Colonic mucosa (tissue), 4 donors: ENCODE measurements around the gene RUNX2. TPM values are rescaled to one million over a fixed set of nuclear protein-coding genes. Genes with fewer than 3 reads are reported as not detected.

Experiments used
- DNase-seq: peaks from one replicate; pipeline ENCODE4 v3.0.0-alpha.2; 2020
- H3K27ac ChIP-seq: fragments of 200-600 bp; one replicate; pipeline ENCODE4 v1.8.0; 2021
- H3K27me3 ChIP-seq: fragments of 200-600 bp; one replicate; pipeline ENCODE4 v1.8.0; 2021
- H3K36me3 ChIP-seq: fragments of 200-600 bp; one replicate; pipeline ENCODE4 v1.8.0; 2021
- H3K4me1 ChIP-seq: fragments of 200-600 bp; one replicate; pipeline ENCODE4 v1.8.0; 2021; ENCODE audit warnings: mild to moderate bottlenecking
- H3K4me3 ChIP-seq: fragments of 200-600 bp; one replicate; pipeline ENCODE4 v1.8.0; 2021
- H3K9ac ChIP-seq, 2 donors: one replicate each; pipeline ENCODE4 v1.7.0; 2013; ENCODE audit warnings: control low read depth in 2 of 2, low read depth in 2 of 2, low read length in 2 of 2
- H3K9me3 ChIP-seq: fragments of 200-600 bp; one replicate; pipeline ENCODE4 v1.8.0; 2021
- CTCF ChIP-seq: fragments of 200-600 bp; IDR thresholded peaks from one replicate; pipeline ENCODE4 v1.8.0; 2022; ENCODE audit warnings: antibody characterized with exemption, mild to moderate bottlenecking
- intact Hi-C: fragments of 100-400 bp; cut with DNase I; formaldehyde crosslinking; loops from one replicate; pipeline ENCODE4 v1.14.1; 2022
- total RNA-seq, 2 donors: library from RNA; stranded (reverse); fragmentation: NEBNext Ultra II Directional in 1 of 2; extraction: Animal tissue kit (Norgen Biotek cat#: 25700) in 1 of 2; gene quantifications; one replicate each; pipeline ENCODE4 v1.2.1, GENCODE V29; 2021
- donor health status: healthy.
- donor health status: DM: no; HTN: no; CAD: no.
- donor health status: DM: no; HTN: no; CAD: no.

RUNX2 gene
- total RNA-seq, 2 donors from 2014 or later = 1.7 to 2.6 TPM

DNA sequence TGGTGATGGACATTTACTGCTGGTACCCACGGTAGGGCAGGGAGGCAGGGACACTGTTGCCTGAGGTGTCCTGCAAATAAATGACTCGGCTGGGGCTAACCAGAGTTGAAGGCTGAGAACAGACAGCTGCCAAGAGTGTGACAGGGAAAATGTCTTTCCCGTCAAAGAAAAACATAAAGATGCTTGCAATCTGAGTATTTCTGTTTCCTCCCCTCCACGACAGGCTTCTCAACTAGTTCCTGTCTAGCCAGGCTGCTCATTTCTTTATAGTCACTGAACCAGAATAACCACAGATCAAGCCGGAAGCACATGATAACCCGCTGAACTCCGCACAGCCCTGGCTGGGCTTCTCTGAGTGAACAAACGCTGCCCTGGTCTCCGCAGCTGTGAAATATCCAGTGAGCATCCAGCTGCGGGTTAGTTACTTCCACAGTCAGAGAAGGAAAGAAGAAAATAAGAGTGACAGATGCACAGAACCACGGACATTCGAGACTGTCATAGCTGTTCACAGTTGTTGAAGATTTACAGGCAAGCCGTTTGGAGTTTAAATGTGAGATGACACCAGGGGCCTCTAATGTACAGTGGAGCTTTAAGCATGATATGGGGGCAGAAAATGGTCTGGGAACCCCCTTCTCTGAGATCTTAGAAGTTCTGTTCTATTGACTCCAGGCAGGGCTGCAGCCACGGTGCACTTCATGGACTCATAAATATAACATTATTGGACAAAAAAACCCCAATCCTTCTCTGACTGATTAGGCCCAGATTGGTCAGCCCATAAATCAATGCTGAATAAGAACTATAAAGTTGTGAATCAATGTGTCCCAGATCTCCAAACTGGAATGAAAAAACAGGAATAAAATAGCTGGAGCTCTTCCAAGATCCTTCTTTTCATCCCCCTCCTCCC, 349.5 kb downstream of the RUNX2 start:
- Histone ChIP-seq H3K9me3 (no peaks in the 10 kb centered on the region), H3K4me1 (no peaks in the 10 kb centered on the region), H3K36me3 (no peaks in the 10 kb centered on the region), H3K27ac (no peak overlapping the region), H3K4me3 (no peak overlapping the region), H3K9ac (no peak overlapping the region), H3K27me3 (no peaks in the 10 kb centered on the region)
- intact Hi-C loops = no loop called here
- no peak for TF ChIP-seq CTCF
- DNase-seq = peak; percentile 47

DNA sequence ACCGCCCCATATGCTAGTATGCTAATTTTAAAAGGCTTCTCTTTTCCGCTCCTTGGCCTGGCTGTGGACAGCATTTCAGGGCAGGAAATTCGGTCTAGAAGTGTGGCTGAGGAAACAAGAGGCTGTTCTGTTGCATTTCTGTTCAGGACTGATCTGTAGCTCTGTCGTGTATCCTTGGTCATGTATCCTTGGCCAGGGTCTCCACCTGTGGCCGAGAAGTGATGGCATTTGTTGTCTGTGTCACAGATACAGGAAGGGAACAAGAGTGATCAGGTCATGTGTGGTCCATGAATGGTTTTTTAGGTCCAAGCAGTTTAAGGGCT, 350.1 kb downstream of the RUNX2 start:
- H3K9ac ChIP-seq = no peak overlapping the region
- H3K36me3 ChIP-seq = no peaks in the 10 kb centered on the region
- intact Hi-C loops = no loop called here
- no peak for DNase-seq
- H3K27me3 ChIP-seq = no peaks in the 10 kb centered on the region
- no peak overlapping the region for H3K27ac ChIP-seq
- H3K4me1 ChIP-seq = no peaks in the 10 kb centered on the region
- H3K9me3 ChIP-seq = no peaks in the 10 kb centered on the region
- no peak overlapping the region for H3K4me3 ChIP-seq
- no peak for TF ChIP-seq CTCF

DNA sequence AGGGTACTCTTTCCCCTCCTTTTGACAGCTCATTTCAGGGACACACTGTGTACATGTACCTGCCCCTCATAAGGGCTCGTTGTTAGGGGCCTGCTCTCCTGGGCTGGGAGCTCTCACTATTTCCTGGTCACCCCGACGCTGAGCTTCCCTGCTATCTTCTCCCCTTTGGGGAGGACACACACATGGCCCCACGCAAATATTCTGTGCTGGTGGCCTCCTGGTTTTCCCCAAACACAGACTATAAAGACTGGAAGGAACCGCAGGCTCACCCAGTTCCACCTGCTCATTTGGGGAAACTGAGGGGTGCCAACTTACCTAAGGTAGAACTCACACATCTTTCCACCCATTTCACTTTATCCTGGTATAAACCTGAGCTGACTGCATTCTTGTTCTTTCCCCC, 351.0 kb downstream of the RUNX2 start:
- Histone ChIP-seq H3K9ac (no peak overlapping the region), H3K27me3 (no peaks in the 10 kb centered on the region), H3K4me1 (no peaks in the 10 kb centered on the region), H3K27ac (no peak overlapping the region), H3K9me3 (no peaks in the 10 kb centered on the region), H3K36me3 (no peaks in the 10 kb centered on the region), H3K4me3 (no peak overlapping the region)
- DNase-seq = no peak
- intact Hi-C loops = no loop called here
- TF ChIP-seq CTCF = no peak

DNA sequence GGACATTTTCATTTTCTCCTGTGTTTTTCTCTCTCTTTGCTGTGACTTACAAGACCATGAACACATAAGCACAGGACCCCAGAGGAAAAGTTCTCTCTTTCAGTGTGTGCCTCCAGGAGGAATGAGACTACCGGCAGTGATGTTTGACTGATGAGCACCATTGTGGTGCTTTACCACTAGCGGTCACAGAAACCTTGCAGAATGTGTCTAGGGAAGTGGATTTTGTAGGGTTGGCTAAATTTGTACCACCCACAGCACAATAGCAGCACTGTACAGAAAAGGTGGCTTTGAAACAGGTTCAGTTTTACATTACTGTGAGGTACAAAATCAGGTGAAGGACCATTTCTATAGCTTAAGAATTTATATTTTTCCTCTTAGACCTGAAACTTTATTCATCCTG, 351.5 kb downstream of the RUNX2 start:
- Histone ChIP-seq H3K36me3 (no peaks in the 10 kb centered on the region), H3K9ac (no peak overlapping the region), H3K4me3 (no peak overlapping the region), H3K4me1 (no peaks in the 10 kb centered on the region), H3K27me3 (no peaks in the 10 kb centered on the region), H3K27ac (no peak overlapping the region), H3K9me3 (no peaks in the 10 kb centered on the region)
- intact Hi-C loops = no loop called here
- no peak for DNase-seq
- TF ChIP-seq CTCF = no peak

DNA sequence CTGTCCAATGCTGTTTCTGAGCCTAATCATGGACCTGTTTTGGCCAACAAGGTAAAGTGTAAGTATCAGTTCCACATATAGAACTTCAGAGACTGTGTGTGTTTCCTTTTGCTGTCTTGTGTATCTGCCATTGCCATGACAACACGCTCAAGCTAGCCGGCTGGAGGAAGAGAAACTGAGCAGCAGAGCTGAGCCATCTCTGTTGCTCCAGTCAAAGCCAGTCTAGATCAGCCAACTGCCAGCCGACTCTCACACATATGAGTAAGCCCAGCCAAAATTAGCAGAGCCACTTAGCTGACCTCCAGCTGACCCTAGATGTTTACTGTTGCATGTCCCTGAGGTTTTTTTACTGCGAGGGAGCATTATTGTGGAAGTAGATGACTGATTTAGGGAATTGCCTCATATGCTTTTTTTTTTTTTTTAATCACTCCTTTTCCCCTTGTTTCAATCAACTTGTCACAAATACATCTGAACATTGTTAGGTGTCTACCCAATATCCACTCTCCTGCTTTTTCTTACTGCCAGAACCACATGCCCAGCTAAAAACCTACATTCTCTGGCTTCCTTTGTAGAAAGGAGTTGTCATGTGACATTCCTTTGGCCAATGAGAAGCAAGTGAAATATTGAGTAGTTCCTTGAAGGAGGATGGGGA, 353.9 kb downstream of the RUNX2 start:
- Histone ChIP-seq H3K4me1 (no peaks in the 10 kb centered on the region), H3K27me3 (no peaks in the 10 kb centered on the region), H3K36me3 (no peaks in the 10 kb centered on the region), H3K4me3 (no peak overlapping the region), H3K9me3 (no peaks in the 10 kb centered on the region), H3K27ac (no peak overlapping the region), H3K9ac (no peak overlapping the region)
- DNase-seq = no peak
- intact Hi-C loops = no loop called here
- TF ChIP-seq CTCF = no peak
